Type B pancreatic cell (in vitro differentiated cells): ENCODE measurements around the gene SNX8. TPM values are rescaled to one million over a fixed set of nuclear protein-coding genes. Genes with fewer than 3 reads are reported as not detected.

Experiments
- DNase-seq: peaks from one replicate; pipeline ENCODE4 v3.0.0; 2021; ENCODE audit warnings: mixed read lengths; ENCODE audit not compliant: unreplicated experiment; ENCODE audit errors: extremely low spot score
- H3K27ac Mint-ChIP-seq: 2 replicates; pipeline ENCODE4 v1.8.0; 2021; ENCODE audit warnings: mild to moderate bottlenecking, mixed read lengths
- H3K27me3 Mint-ChIP-seq: 2 replicates; pipeline ENCODE4 v1.8.0; 2021; ENCODE audit warnings: mixed read lengths
- H3K36me3 Mint-ChIP-seq: 2 replicates; pipeline ENCODE4 v1.8.0; 2021; ENCODE audit warnings: mixed read lengths
- H3K4me1 Mint-ChIP-seq: one replicate; pipeline ENCODE4 v1.8.0; 2021; ENCODE audit warnings: mixed read lengths; ENCODE audit not compliant: unreplicated experiment
- H3K4me3 Mint-ChIP-seq: 2 replicates; pipeline ENCODE4 v1.8.0; 2021; ENCODE audit warnings: mild to moderate bottlenecking, mixed read lengths
- H3K9me3 Mint-ChIP-seq: 2 replicates; pipeline ENCODE4 v1.8.0; 2021; ENCODE audit warnings: mixed read lengths
- total RNA-seq: library from RNA; stranded (reverse); gene quantifications from 2 replicates; pipeline ENCODE4 v1.2.1, GENCODE V29; 2021; ENCODE audit warnings: low replicate concordance
- TF ChIP-seq, protein P1 (sequence below): fragments of 200-600 bp; sonication (generic); conservative IDR thresholded peaks from 2 replicates; pipeline ENCODE4 v1.5.0; 2021; ENCODE audit warnings: antibody characterized with exemption, mild to moderate bottlenecking

Gene SNX8
- total RNA-seq, 1 donor from 2014 or later = 29.1 TPM

GRCh38 chr7:2241580-2242540 lies 72.4 kb downstream of the SNX8 start, which contains the start of the genes MRM2 and NUDT1:
Gene MRM2, minus strand, starts transcription at chr7:2242205. Its CDS starts 36 bp downstream, at chr7:2242169.
Gene NUDT1, plus strand, starts transcription at chr7:2242226. Its CDS starts 2,349 bp downstream, at chr7:2244575.
- Mint-ChIP-seq H3K27me3 (no peaks in the 10 kb centered on the region), H3K4me1 (peaks cover 7% of the 10 kb centered on the region), H3K27ac (peak within 1 kb of the TSS; percentile 82), H3K9me3 (no peaks in the 10 kb centered on the region), H3K36me3 (peaks cover 4% of the 10 kb centered on the region), H3K4me3 (peak within 1 kb of the TSS; percentile 93)
- TF ChIP-seq, protein P1, sequence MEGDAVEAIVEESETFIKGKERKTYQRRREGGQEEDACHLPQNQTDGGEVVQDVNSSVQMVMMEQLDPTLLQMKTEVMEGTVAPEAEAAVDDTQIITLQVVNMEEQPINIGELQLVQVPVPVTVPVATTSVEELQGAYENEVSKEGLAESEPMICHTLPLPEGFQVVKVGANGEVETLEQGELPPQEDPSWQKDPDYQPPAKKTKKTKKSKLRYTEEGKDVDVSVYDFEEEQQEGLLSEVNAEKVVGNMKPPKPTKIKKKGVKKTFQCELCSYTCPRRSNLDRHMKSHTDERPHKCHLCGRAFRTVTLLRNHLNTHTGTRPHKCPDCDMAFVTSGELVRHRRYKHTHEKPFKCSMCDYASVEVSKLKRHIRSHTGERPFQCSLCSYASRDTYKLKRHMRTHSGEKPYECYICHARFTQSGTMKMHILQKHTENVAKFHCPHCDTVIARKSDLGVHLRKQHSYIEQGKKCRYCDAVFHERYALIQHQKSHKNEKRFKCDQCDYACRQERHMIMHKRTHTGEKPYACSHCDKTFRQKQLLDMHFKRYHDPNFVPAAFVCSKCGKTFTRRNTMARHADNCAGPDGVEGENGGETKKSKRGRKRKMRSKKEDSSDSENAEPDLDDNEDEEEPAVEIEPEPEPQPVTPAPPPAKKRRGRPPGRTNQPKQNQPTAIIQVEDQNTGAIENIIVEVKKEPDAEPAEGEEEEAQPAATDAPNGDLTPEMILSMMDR = no peak
- peak; percentile 90 for DNase-seq

DNA sequence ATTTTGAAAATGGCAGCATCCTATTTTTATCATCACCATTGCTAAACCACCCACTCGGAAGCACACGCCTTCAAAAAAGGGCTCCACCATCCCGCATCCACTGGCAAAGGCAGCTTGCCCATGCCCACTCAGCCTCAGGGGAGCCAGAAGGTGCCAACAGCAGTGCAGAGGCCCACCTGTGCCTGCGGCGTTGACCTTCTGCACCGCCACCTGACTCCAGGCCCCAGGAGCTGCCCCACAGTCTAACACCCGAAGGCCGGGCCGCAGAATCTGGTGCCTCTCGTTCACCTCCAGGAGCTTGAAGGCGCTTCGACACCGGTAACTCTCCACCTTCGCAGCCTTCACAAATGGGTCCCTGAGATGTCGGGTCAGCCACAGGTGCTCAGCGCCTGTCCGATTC lies 75.0 kb downstream of the SNX8 start:
- TF ChIP-seq, protein P1 = no peak
- no peaks in the 10 kb centered on the region for H3K27me3 Mint-ChIP-seq
- DNase-seq = no peak
- peaks cover 8% of the 10 kb centered on the region for H3K4me1 Mint-ChIP-seq
- H3K9me3 Mint-ChIP-seq = no peaks in the 10 kb centered on the region
- H3K27ac Mint-ChIP-seq = no peak overlapping the region
- H3K4me3 Mint-ChIP-seq = peak overlapping the region; percentile 36
- peaks cover 9% of the 10 kb centered on the region for H3K36me3 Mint-ChIP-seq

GRCh38 chr7:2237109-2237602 lies 77.1 kb downstream of the SNX8 start:
- no peak for DNase-seq
- H3K27me3 Mint-ChIP-seq = no peaks in the 10 kb centered on the region
- peak overlapping the region; percentile 36 for H3K4me3 Mint-ChIP-seq
- peak overlapping the region; percentile 85 for H3K27ac Mint-ChIP-seq
- peaks cover 9% of the 10 kb centered on the region for H3K36me3 Mint-ChIP-seq
- TF ChIP-seq, protein P1 = no peak
- H3K4me1 Mint-ChIP-seq = peaks cover 5% of the 10 kb centered on the region
- H3K9me3 Mint-ChIP-seq = no peaks in the 10 kb centered on the region

DNA sequence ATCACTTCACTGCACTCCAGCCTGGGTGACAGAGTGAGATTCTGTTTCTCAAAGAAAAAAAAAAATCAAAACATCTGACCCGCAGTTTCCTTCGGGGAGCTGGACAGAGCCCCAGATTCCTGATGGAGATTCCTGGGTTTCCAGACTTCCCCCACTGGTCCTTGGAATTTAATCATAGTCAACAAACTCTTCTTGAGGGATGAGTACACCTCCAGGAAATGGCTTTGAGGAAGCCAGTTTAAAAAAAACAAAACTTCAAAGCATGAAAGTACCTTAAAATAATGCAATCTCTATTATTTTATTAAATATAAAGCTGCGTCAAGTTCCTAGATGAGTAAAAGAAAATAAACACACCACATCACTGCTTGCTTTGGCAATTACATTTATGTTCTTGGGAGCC lies 80.3 kb downstream of the SNX8 start:
- peak overlapping the region; percentile 80 for H3K4me3 Mint-ChIP-seq
- H3K9me3 Mint-ChIP-seq = no peaks in the 10 kb centered on the region
- TF ChIP-seq, protein P1 = no peak

GRCh38 chr7:2232766-2233520 lies 81.3 kb downstream of the SNX8 start, which contains the start of gene MAD1L1:
Gene MAD1L1, minus strand, starts transcription at chr7:2232945. Its CDS starts 2,812 bp downstream, at chr7:2230133.
- Mint-ChIP-seq H3K36me3 (peaks cover 9% of the 10 kb centered on the region), H3K27me3 (no peaks in the 10 kb centered on the region), H3K27ac (peak within 1 kb of the TSS; percentile 83), H3K9me3 (no peaks in the 10 kb centered on the region), H3K4me1 (peaks cover 10% of the 10 kb centered on the region), H3K4me3 (peak within 1 kb of the TSS; percentile 92)
- DNase-seq = peak; percentile 94
- TF ChIP-seq, protein P1 = peak; percentile 20

More for the DNA sequence above, 80.3 kb downstream of the SNX8 start:
- peaks cover 9% of the 10 kb centered on the region for H3K36me3 Mint-ChIP-seq
- DNase-seq = no peak
- no peaks in the 10 kb centered on the region for H3K27me3 Mint-ChIP-seq
- peaks cover 10% of the 10 kb centered on the region for H3K4me1 Mint-ChIP-seq
- H3K27ac Mint-ChIP-seq = no peak overlapping the region
